Keratinocyte (primary cell): Measurements from ENCODE around the gene DIAPH1. TPM values are rescaled to one million over a fixed set of nuclear protein-coding genes. Genes with fewer than 3 reads are reported as not detected.

ENCODE experiments used
- DNase-seq: peaks from one replicate; pipeline ENCODE4 v3.0.0-alpha.2; 2011; ENCODE audit warnings: low read depth, missing footprints, low spot score
- FAIRE-seq: peaks from 2 replicates; lab custom pipeline; 2011; peaks lifted over from hg19 to GRCh38; lab: Jason Lieb, UNC
- H2AFZ ChIP-seq: 2 replicates; pipeline ENCODE4 v1.6.0; 2012; ENCODE audit warnings: low read length, control low read depth, inconsistent platforms; ENCODE audit not compliant: control insufficient read depth
- H3K27ac ChIP-seq: 2 replicates; pipeline ENCODE4 v1.5.1; 2011; ENCODE audit warnings: low read length; ENCODE audit not compliant: control insufficient read depth, insufficient read depth
- H3K27me3 ChIP-seq: 3 replicates; pipeline ENCODE4 v1.6.0; 2011; ENCODE audit warnings: low read length; ENCODE audit not compliant: control insufficient read depth, insufficient read depth; ENCODE audit errors: extremely low read depth
- H3K36me3 ChIP-seq, 2 experiments: 2 replicates in 1 of 2; 3 replicates in 1 of 2; pipeline ENCODE4 v1.5.1; 2011; ENCODE audit warnings: low read length in 2 of 2, mild to moderate bottlenecking in 1 of 2; ENCODE audit not compliant: control insufficient read depth in 2 of 2, insufficient read depth in 2 of 2; ENCODE audit errors: extremely low read depth in 1 of 2
- H3K4me1 ChIP-seq: 3 replicates; pipeline ENCODE4 v1.5.1; 2011; ENCODE audit warnings: low read length; ENCODE audit not compliant: control insufficient read depth, insufficient read depth; ENCODE audit errors: extremely low read depth
- H3K4me2 ChIP-seq: 3 replicates; pipeline ENCODE4 v1.6.0; 2011; ENCODE audit warnings: low read depth, low read length; ENCODE audit not compliant: control insufficient read depth, insufficient read depth; ENCODE audit errors: extremely low read depth
- H3K4me3 ChIP-seq, 3 experiments: fragments of 200-600 bp in 1 of 3; sonication (generic) in 1 of 3; 2 replicates in 2 of 3; 3 replicates in 1 of 3; pipeline ENCODE4 v1.5.1; 2011 to 2016; ENCODE audit warnings: low read length in 3 of 3, mild to moderate bottlenecking in 3 of 3, control low read depth in 2 of 3, inconsistent platforms in 1 of 3, low read depth in 1 of 3, mixed read lengths in 1 of 3, mixed run types in 1 of 3, moderate library complexity in 1 of 3; ENCODE audit not compliant: control insufficient read depth in 2 of 3, insufficient read depth in 2 of 3; ENCODE audit errors: extremely low read depth in 1 of 3
- H3K79me2 ChIP-seq: 2 replicates; pipeline ENCODE4 v1.6.0; 2012; ENCODE audit warnings: low read length; ENCODE audit not compliant: control insufficient read depth, insufficient read depth
- H3K9ac ChIP-seq: 3 replicates; pipeline ENCODE4 v1.6.0; 2011; ENCODE audit warnings: low read length; ENCODE audit not compliant: control insufficient read depth, insufficient read depth; ENCODE audit errors: extremely low read depth
- H3K9me1 ChIP-seq: 3 replicates; pipeline ENCODE4 v1.6.0; 2011; ENCODE audit warnings: low read length; ENCODE audit not compliant: control insufficient read depth, insufficient read depth; ENCODE audit errors: extremely low read depth
- H3K9me3 ChIP-seq: 2 replicates; pipeline ENCODE4 v1.5.1; 2012; ENCODE audit warnings: low read depth, low read length; ENCODE audit not compliant: control insufficient read depth
- H4K20me1 ChIP-seq: 3 replicates; pipeline ENCODE4 v1.6.0; 2011; ENCODE audit warnings: low read length; ENCODE audit not compliant: control insufficient read depth, insufficient read depth; ENCODE audit errors: extremely low read depth
- EZH2 ChIP-seq: IDR thresholded peaks from one replicate; pipeline ENCODE4 v1.6.1; 2012; ENCODE audit warnings: inconsistent platforms, mild to moderate bottlenecking, low read length, moderate library complexity
- dilution Hi-C: fragments of 300-500 bp; cut with MboI; formaldehyde crosslinking; loops from one replicate; pipeline ENCODE4 v1.7.0; 2020; ENCODE audit warnings: low sequenced_read_pairs; ENCODE audit not compliant: extremely low pct_ligation_motif_present
- polyA plus RNA-seq, 5 experiments: library from polyadenylated mRNA; depleted of rRNA in 3 of 5; stranded (reverse) in 3 of 5; stranded (forward) in 1 of 5; unstranded in 1 of 5; fragments of >200 nt; gene quantifications; 1 replicate in 1 of 5; 2 replicates in 3 of 5; 3 replicates in 1 of 5; pipeline versions ENCODE4 v1.2.1 to v1.2.3, GENCODE V29; 2011 to 2012; ENCODE audit warnings: missing spikeins in 2 of 5, low read depth in 1 of 5, low replicate concordance in 1 of 5
- TF ChIP-seq, protein P1 (sequence below), 3 experiments: IDR thresholded peaks in 1 of 3; conservative IDR thresholded peaks in 1 of 3; optimal IDR thresholded peaks in 1 of 3; 2 replicates in 2 of 3; 3 replicates in 1 of 3; pipeline versions ENCODE3 to v1.5.1; 2011; ENCODE audit warnings: low read length in 3 of 3, mild to moderate bottlenecking in 3 of 3, moderate library complexity in 2 of 3, control low read depth in 1 of 3, inconsistent platforms in 1 of 3; ENCODE audit not compliant: insufficient read depth in 2 of 3; ENCODE audit errors: extremely low read depth in 1 of 3

DIAPH1 gene
- polyA plus RNA-seq, 1 donor (not counting 4 experiments of a cell fraction or from before 2014, with no cell fraction given): 72.0 TPM

DNA sequence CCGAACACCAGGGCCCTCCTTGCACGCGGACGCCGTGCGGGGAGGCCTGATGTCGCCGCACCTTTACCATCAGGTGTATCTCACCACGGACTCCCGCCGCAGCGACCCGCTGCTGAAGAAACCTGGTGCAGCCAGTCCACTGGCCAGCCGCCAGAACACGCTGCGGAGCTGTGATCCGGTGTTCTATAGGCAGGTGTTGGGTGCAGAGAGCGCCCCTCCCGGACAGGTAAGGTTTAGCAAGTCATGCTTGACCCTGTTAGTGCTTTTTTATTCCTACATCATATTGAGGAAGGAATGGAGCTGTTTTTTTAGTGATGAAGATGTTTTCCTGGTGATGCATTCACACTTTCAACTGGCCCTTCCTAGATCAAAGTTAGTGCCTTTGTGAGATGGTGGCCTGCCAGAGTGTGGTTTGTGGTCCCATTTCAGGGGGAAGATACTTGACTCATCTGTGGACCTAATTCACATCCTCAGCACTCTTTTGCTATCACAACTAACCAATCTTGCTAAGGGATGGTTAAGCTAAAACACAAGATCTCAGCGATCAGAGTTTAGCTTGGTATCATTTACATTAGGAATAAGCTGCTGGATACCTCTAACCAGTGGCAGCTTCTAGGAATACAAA is 140.4 kb downstream of the DIAPH1 start:
- Histone ChIP-seq H2AFZ (no peak overlapping the region), H4K20me1 (no peaks in the 10 kb centered on the region), H3K27me3 (peaks cover 5% of the 10 kb centered on the region), H3K4me2 (peak overlapping the region; percentile 97), H3K79me2 (peaks cover 7% of the 10 kb centered on the region), H3K4me1 (peaks cover 19% of the 10 kb centered on the region), H3K4me3 (peak overlapping the region in 2 of 3 experiments; percentile 5 to 19), H3K27ac (no peak overlapping the region), H3K9ac (no peak overlapping the region), H3K36me3 (peaks cover 0 to 1% of the 10 kb centered on the region in 2 experiments), H3K9me1 (no peaks in the 10 kb centered on the region), H3K9me3 (no peaks in the 10 kb centered on the region)
- TF ChIP-seq, protein P1, sequence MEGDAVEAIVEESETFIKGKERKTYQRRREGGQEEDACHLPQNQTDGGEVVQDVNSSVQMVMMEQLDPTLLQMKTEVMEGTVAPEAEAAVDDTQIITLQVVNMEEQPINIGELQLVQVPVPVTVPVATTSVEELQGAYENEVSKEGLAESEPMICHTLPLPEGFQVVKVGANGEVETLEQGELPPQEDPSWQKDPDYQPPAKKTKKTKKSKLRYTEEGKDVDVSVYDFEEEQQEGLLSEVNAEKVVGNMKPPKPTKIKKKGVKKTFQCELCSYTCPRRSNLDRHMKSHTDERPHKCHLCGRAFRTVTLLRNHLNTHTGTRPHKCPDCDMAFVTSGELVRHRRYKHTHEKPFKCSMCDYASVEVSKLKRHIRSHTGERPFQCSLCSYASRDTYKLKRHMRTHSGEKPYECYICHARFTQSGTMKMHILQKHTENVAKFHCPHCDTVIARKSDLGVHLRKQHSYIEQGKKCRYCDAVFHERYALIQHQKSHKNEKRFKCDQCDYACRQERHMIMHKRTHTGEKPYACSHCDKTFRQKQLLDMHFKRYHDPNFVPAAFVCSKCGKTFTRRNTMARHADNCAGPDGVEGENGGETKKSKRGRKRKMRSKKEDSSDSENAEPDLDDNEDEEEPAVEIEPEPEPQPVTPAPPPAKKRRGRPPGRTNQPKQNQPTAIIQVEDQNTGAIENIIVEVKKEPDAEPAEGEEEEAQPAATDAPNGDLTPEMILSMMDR (optimal IDR thresholded peaks at IDR 0.05 in 1 of 3, IDR thresholded peaks at IDR 0.05 in 1 of 3, conservative IDR thresholded peaks at IDR 0.05 in 1 of 3; ENCODE audit: extremely low read depth in 1 of 3, insufficient read depth in 2 of 3, low read length in 3 of 3): peak; percentile 82 to 85 (median 85)
- TF ChIP-seq EZH2: no peak
- DNase-seq (peak; percentile 44), FAIRE-seq (peak; percentile 60)
- dilution Hi-C loops: no loop called here

DNA sequence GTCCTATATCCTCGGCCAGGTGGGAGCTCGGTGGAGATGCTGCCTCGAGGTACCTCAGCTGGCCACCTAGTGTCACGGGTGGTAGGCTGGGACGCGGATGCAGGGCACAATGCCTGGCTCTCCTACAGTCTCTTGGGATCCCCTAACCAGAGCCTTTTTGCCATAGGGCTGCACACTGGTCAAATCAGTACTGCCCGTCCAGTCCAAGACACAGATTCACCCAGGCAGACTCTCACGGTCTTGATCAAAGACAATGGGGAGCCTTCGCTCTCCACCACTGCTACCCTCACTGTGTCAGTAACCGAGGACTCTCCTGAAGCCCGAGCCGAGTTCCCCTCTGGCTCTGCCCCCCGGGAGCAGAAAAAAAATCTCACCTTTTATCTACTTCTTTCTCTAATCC is 141.0 kb downstream of the DIAPH1 start:
- TF ChIP-seq, protein P1 (optimal IDR thresholded peaks at IDR 0.05 in 1 of 3, IDR thresholded peaks at IDR 0.05 in 1 of 3, conservative IDR thresholded peaks at IDR 0.05 in 1 of 3; ENCODE audit: extremely low read depth in 1 of 3, insufficient read depth in 2 of 3, low read length in 3 of 3): no peak
- no peak for TF ChIP-seq EZH2
- H3K9me1 ChIP-seq: no peaks in the 10 kb centered on the region
- peaks cover 7% of the 10 kb centered on the region for H3K79me2 ChIP-seq
- no peak overlapping the region for H3K9ac ChIP-seq
- FAIRE-seq (no peak), DNase-seq (no peak)
- H3K27ac ChIP-seq: no peak overlapping the region
- H3K4me2 ChIP-seq: peak overlapping the region; percentile 97
- no peak overlapping the region for H2AFZ ChIP-seq
- H4K20me1 ChIP-seq: no peaks in the 10 kb centered on the region
- no peaks in the 10 kb centered on the region for H3K9me3 ChIP-seq
- dilution Hi-C loops: no loop called here
- H3K4me1 ChIP-seq: peaks cover 19% of the 10 kb centered on the region
- peak overlapping the region in 2 of 3 experiments; percentile 11 to 19 for H3K4me3 ChIP-seq
- H3K36me3 ChIP-seq: peaks cover 0 to 1% of the 10 kb centered on the region in 2 experiments
- peaks cover 5% of the 10 kb centered on the region for H3K27me3 ChIP-seq
